ENCODE measurements around the gene CMSS1. TPM values are rescaled to one million over a fixed set of nuclear protein-coding genes. Genes with fewer than 3 reads are reported as not detected.

The CMSS1 gene
- total and polyA plus RNA-seq, 4 donors = 3.8 to 19.5 (median 7.5) TPM

GRCh38 chr3:100154171-100154570 is 336.5 kb downstream of the CMSS1 start:
- Histone ChIP-seq H3K9ac (ENCODE audit: low read depth in 1 of 2, low read length in 2 of 2) (no peak overlapping the region), H3K4me1 (ENCODE audit: control insufficient read depth in 4 of 4, insufficient read depth in 4 of 4, low read length in 3 of 4) (peaks cover 0 to 7% (median 4%) of the 10 kb centered on the region in 4 donors), H3K27ac (ENCODE audit: low read depth in 1 of 2, low read length in 2 of 2) (no peak overlapping the region), H3K9me3 (ENCODE audit: control insufficient read depth in 4 of 4, low read length in 3 of 4) (peaks cover 0 to 6% (median under 1%) of the 10 kb centered on the region in 4 donors), H3K36me3 (ENCODE audit: control insufficient read depth in 4 of 4, insufficient read depth in 3 of 4, low read depth in 1 of 4, low read length in 3 of 4) (peaks cover 0 to 2% (median 0%) of the 10 kb centered on the region in 4 donors), H3K27me3 (ENCODE audit: control insufficient read depth in 4 of 4, insufficient read depth in 4 of 4, low read length in 3 of 4) (no peaks in the 10 kb centered on the region), H3K4me3 (ENCODE audit: low read depth in 1 of 3, low read length in 3 of 3) (no peak overlapping the region)
- no peak for TF ChIP-seq SP1 (IDR thresholded peaks at IDR 0.05)
- no peak for TF ChIP-seq RAD21 (IDR thresholded peaks at IDR 0.05)
- TF ChIP-seq YY1 (IDR thresholded peaks at IDR 0.05) = no peak
- 96% methylated on average over 1 of the region's 1 CpG for WGBS
- DNase-seq (ENCODE audit: low spot score) = no peak

GRCh38 chr3:100155128-100155527 is 337.5 kb downstream of the CMSS1 start:
- no peak for TF ChIP-seq RAD21 (IDR thresholded peaks at IDR 0.05)
- TF ChIP-seq RXRA (IDR thresholded peaks at IDR 0.05) = no peak
- no peak for TF ChIP-seq ATF3 (IDR thresholded peaks at IDR 0.05)
- TF ChIP-seq ZBTB33 (IDR thresholded peaks at IDR 0.05) = no peak
- TF ChIP-seq GABPA (IDR thresholded peaks at IDR 0.05 in 1 of 2, conservative IDR thresholded peaks at IDR 0.05 in 1 of 2) = no peak
- TF ChIP-seq NR2F2 (IDR thresholded peaks at IDR 0.05) = no peak
- TF ChIP-seq CTCF (IDR thresholded peaks at IDR 0.05; ENCODE audit: low read depth, low read length, missing input control) = no peak
- no peaks in the 10 kb centered on the region for H3K27me3 ChIP-seq (ENCODE audit: control insufficient read depth in 4 of 4, insufficient read depth in 4 of 4, low read length in 3 of 4)
- peaks cover 0 to 2% (median 0%) of the 10 kb centered on the region in 4 donors for H3K36me3 ChIP-seq (ENCODE audit: control insufficient read depth in 4 of 4, insufficient read depth in 3 of 4, low read depth in 1 of 4, low read length in 3 of 4)
- no peak overlapping the region for H3K27ac ChIP-seq (ENCODE audit: low read depth in 1 of 2, low read length in 2 of 2)
- H3K9ac ChIP-seq (ENCODE audit: low read depth in 1 of 2, low read length in 2 of 2) = no peak overlapping the region
- H3K9me3 ChIP-seq (ENCODE audit: control insufficient read depth in 4 of 4, low read length in 3 of 4) = peaks cover 0 to 6% (median under 1%) of the 10 kb centered on the region in 4 donors
- H3K4me3 ChIP-seq (ENCODE audit: low read depth in 1 of 3, low read length in 3 of 3) = no peak overlapping the region
- DNase-seq (ENCODE audit: low spot score) = no peak
- peaks cover 0 to 8% (median 5%) of the 10 kb centered on the region in 4 donors for H3K4me1 ChIP-seq (ENCODE audit: control insufficient read depth in 4 of 4, insufficient read depth in 4 of 4, low read length in 3 of 4)

- peaks cover 0 to 8% (median 5%) of the 10 kb centered on the region in 4 donors for H3K4me1 ChIP-seq (ENCODE audit: control insufficient read depth in 4 of 4, insufficient read depth in 4 of 4, low read length in 3 of 4)
- no peaks in the 10 kb centered on the region for H3K27me3 ChIP-seq (ENCODE audit: control insufficient read depth in 4 of 4, insufficient read depth in 4 of 4, low read length in 3 of 4)
- H3K27ac ChIP-seq (ENCODE audit: low read depth in 1 of 2, low read length in 2 of 2) = no peak overlapping the region
- peaks cover 0 to 6% (median under 1%) of the 10 kb centered on the region in 4 donors for H3K9me3 ChIP-seq (ENCODE audit: control insufficient read depth in 4 of 4, low read length in 3 of 4)
- H3K36me3 ChIP-seq (ENCODE audit: control insufficient read depth in 4 of 4, insufficient read depth in 3 of 4, low read depth in 1 of 4, low read length in 3 of 4) = peaks cover 0 to 2% (median 0%) of the 10 kb centered on the region in 4 donors
- DNase-seq (ENCODE audit: low spot score) = no peak
- H3K4me3 ChIP-seq (ENCODE audit: low read depth in 1 of 3, low read length in 3 of 3) = no peak overlapping the region
- no peak overlapping the region for H3K9ac ChIP-seq (ENCODE audit: low read depth in 1 of 2, low read length in 2 of 2)
- TF ChIP-seq YY1 (IDR thresholded peaks at IDR 0.05) = no peak
- TF ChIP-seq ATF3 (IDR thresholded peaks at IDR 0.05) = no peak
- no peak for TF ChIP-seq HNF4G (IDR thresholded peaks at IDR 0.05)
- TF ChIP-seq TAF1 (conservative IDR thresholded peaks at IDR 0.05) = no peak
- no peak for TF ChIP-seq MAX (IDR thresholded peaks at IDR 0.05)
- TF ChIP-seq RXRA (IDR thresholded peaks at IDR 0.05) = no peak
- TF ChIP-seq CTCF (IDR thresholded peaks at IDR 0.05; ENCODE audit: low read depth, low read length, missing input control) = no peak
- TF ChIP-seq RAD21 (IDR thresholded peaks at IDR 0.05) = no peak
- no peak for TF ChIP-seq HNF4A (conservative IDR thresholded peaks at IDR 0.05)
- TF ChIP-seq SP1 (IDR thresholded peaks at IDR 0.05) = no peak
- no peak for TF ChIP-seq FOXA2 (IDR thresholded peaks at IDR 0.05)
- no peak for TF ChIP-seq JUND (IDR thresholded peaks at IDR 0.05)
- TF ChIP-seq GABPA (IDR thresholded peaks at IDR 0.05 in 1 of 2, conservative IDR thresholded peaks at IDR 0.05 in 1 of 2) = no peak
- no peak for TF ChIP-seq NR2F2 (IDR thresholded peaks at IDR 0.05)
- no peak for TF ChIP-seq FOXA1 (IDR thresholded peaks at IDR 0.05)
- no peak for TF ChIP-seq REST (IDR thresholded peaks at IDR 0.05)
These were observed 337.9 kb downstream of the CMSS1 start for GRCh38 chr3:100155590-100155989.
